A673 (cell line): ENCODE measurements around the gene LAMB4. TPM values are rescaled to one million over a fixed set of nuclear protein-coding genes. Genes with fewer than 3 reads are reported as not detected.

Source experiments
- BruUV-seq: library from RNA; stranded (reverse); fragments of 400-500 nt; replicated peaks from 2 replicates; lab custom pipeline; 2021; lab: Mats Ljungman, UMichigan
- CTCF ChIA-PET: fragments of 300-600 bp; sonication (Branson Sonifier 250); formaldehyde crosslinking; loops from one replicate; lab custom pipeline; 2022; ENCODE audit warnings: antibody characterized with exemption; lab: Charles Lee
- POLR2A ChIA-PET: fragments of 300-600 bp; sonication (Branson Sonifier 250); formaldehyde crosslinking; loops from one replicate; lab custom pipeline; 2022; ENCODE audit warnings: antibody characterized with exemption; ENCODE audit not compliant: low non-redundant PET; lab: Charles Lee
- DNase-seq: peaks from one replicate; pipeline ENCODE4 v3.0.0-alpha.2; 2015; ENCODE audit warnings: low spot score
- H3K27ac ChIP-seq: fragments of 200-600 bp; sonication (generic); 2 replicates; pipeline ENCODE4 v1.5.1; 2016; ENCODE audit warnings: mixed run types, low read depth, mild to moderate bottlenecking, mixed read lengths, antibody characterized with exemption, low read length; ENCODE audit not compliant: poor library complexity, severe bottlenecking
- H3K27me3 ChIP-seq: fragments of 200-600 bp; sonication (generic); replicated peaks from 2 replicates; pipeline ENCODE4 v1.6.1; 2017; ENCODE audit warnings: mixed run types, low read depth, mild to moderate bottlenecking, mixed read lengths, antibody characterized with exemption, low read length; ENCODE audit not compliant: insufficient read depth, poor library complexity
- H3K36me3 ChIP-seq: fragments of 200-600 bp; sonication (generic); 2 replicates; pipeline ENCODE4 v1.6.1; 2016; ENCODE audit warnings: mixed run types, mild to moderate bottlenecking, mixed read lengths, antibody characterized with exemption, low read length; ENCODE audit not compliant: insufficient read depth, poor library complexity, severe bottlenecking
- H3K4me1 ChIP-seq: fragments of 200-600 bp; sonication (generic); 2 replicates; pipeline ENCODE4 v1.6.1; 2017; ENCODE audit warnings: mixed run types, mild to moderate bottlenecking, mixed read lengths, antibody characterized with exemption, low read length; ENCODE audit not compliant: insufficient read depth, poor library complexity, severe bottlenecking
- H3K4me3 ChIP-seq: fragments of 200-600 bp; sonication (generic); 2 replicates; pipeline ENCODE4 v1.5.1; 2016; ENCODE audit warnings: low read depth, mixed run types, mild to moderate bottlenecking, mixed read lengths, low read length; ENCODE audit not compliant: poor library complexity, severe bottlenecking
- H3K9me3 ChIP-seq: fragments of 200-600 bp; sonication (generic); 2 replicates; pipeline ENCODE4 v1.6.1; 2016; ENCODE audit warnings: mixed run types, low read depth, mild to moderate bottlenecking, mixed read lengths, antibody characterized with exemption, low read length; ENCODE audit not compliant: poor library complexity, severe bottlenecking
- CTCF ChIP-seq: fragments of 300-800, 200-600 bp; sonication (generic); conservative IDR thresholded peaks from 2 replicates; pipeline ENCODE4 v1.5.1; 2017; ENCODE audit warnings: low read depth, mild to moderate bottlenecking, antibody characterized with exemption, low read length, moderate library complexity, mixed read lengths
- EZH2 ChIP-seq: fragments of 200-600 bp; sonication (generic); IDR thresholded peaks from 2 replicates; pipeline ENCODE4 v1.6.1; 2017; ENCODE audit warnings: borderline replicate concordance, low read depth, mild to moderate bottlenecking, mixed read lengths, antibody characterized with exemption, low read length; ENCODE audit not compliant: poor library complexity, severe bottlenecking
- intact Hi-C: fragments of 100-400 bp; cut with micrococcal nuclease; formaldehyde crosslinking; loops from one replicate; pipeline ENCODE4 v1.10.0; 2022; ENCODE audit not compliant: unreplicated experiment
- total RNA-seq: library from RNA; stranded (reverse); gene quantifications from 2 replicates; pipeline ENCODE4 v1.2.3, GENCODE V29; 2021

Gene LAMB4
- total RNA-seq, 1 experiment from 2014 or later, result 0.21 TPM

GRCh38 chr7:108044345-108044744 is 85.8 kb downstream of the LAMB4 start:
- Histone ChIP-seq H3K9me3 (no peaks in the 10 kb centered on the region), H3K27ac (no peak overlapping the region), H3K36me3 (no peaks in the 10 kb centered on the region), H3K27me3 (no peaks in the 10 kb centered on the region), H3K4me3 (no peak overlapping the region), H3K4me1 (no peaks in the 10 kb centered on the region)
- POLR2A ChIA-PET, result interaction anchor here (0.6 kb wide), 1 partner anchor 208 kb away, joined by 3 read pairs; no protein-coding TSS in a partner anchor
- DNase-seq, result no peak
- intact Hi-C loops, result no loop called here
- TF ChIP-seq CTCF (no peak), EZH2 (no peak)
- CTCF ChIA-PET, result no interaction called here
- no TSS peak for BruUV-seq

GRCh38 chr7:108038986-108039385 is 91.2 kb downstream of the LAMB4 start:
- ChIA-PET POLR2A (no interaction called here), CTCF (no interaction called here)

GRCh38 chr7:108037741-108038140 is 92.4 kb downstream of the LAMB4 start:
- TF ChIP-seq EZH2 (no peak), CTCF (no peak)
- no TSS peak for BruUV-seq
- H3K27ac ChIP-seq, result no peak overlapping the region
- ChIA-PET CTCF (interaction anchor here (0.6 kb wide), 1 partner anchor 107 kb away, joined by 4 read pairs; no protein-coding TSS in a partner anchor), POLR2A (no interaction called here)
- H3K27me3 ChIP-seq, result no peaks in the 10 kb centered on the region
- DNase-seq, result no peak
- no peak overlapping the region for H3K4me3 ChIP-seq
- H3K4me1 ChIP-seq, result no peaks in the 10 kb centered on the region
- H3K36me3 ChIP-seq, result no peaks in the 10 kb centered on the region
- intact Hi-C loops, result no loop called here
- H3K9me3 ChIP-seq, result no peaks in the 10 kb centered on the region

More at GRCh38 chr7:108038986-108039385, 91.2 kb downstream of the LAMB4 start:
- Histone ChIP-seq H3K27me3 (no peaks in the 10 kb centered on the region), H3K4me1 (no peaks in the 10 kb centered on the region), H3K27ac (no peak overlapping the region), H3K9me3 (no peaks in the 10 kb centered on the region), H3K4me3 (no peak overlapping the region), H3K36me3 (no peaks in the 10 kb centered on the region)
- BruUV-seq, result no TSS peak
- intact Hi-C loops, result no loop called here
- no peak for DNase-seq
- TF ChIP-seq EZH2, result no peak
- no peak for TF ChIP-seq CTCF
